ENCODE measurements around the gene SIX2.
"Not testable (repeated sequence)": the region's sequence is repeated elsewhere in the genome, so short reads cannot be mapped to it uniquely, and the experiment has no call there.

SIX2 gene
- long read RNA-seq, donor 1, transcript SIX2-201 (2 exons, 2,205 nt), result major isoform, 21 of 21 reads
- long read RNA-seq, donor 1, partial matches to known transcripts, result 0 of 21 reads
- long read RNA-seq, donor 1, other reads (novel, unspliced or antisense), result 0 of 21 reads
- long read RNA-seq, donor 2, transcript SIX2-201 (2 exons, 2,205 nt), result major isoform, 15 of 15 reads
- long read RNA-seq, donor 2, partial matches to known transcripts, result 0 of 15 reads
- long read RNA-seq, donor 2, other reads (novel, unspliced or antisense), result 0 of 15 reads
- long read RNA-seq, donor 3, partial matches to known transcripts, result 0 of 4 reads
- long read RNA-seq, donor 3, other reads (novel, unspliced or antisense), result 0 of 4 reads
- long read RNA-seq, donor 4, transcript SIX2-201 (2 exons, 2,205 nt), result major isoform, 9 of 9 reads
- long read RNA-seq, donor 4, partial matches to known transcripts, result 0 of 9 reads
- long read RNA-seq, donor 4, other reads (novel, unspliced or antisense), result 0 of 9 reads
- long read RNA-seq, donor 5, transcript SIX2-201 (2 exons, 2,205 nt), result major isoform, 17 of 17 reads
- long read RNA-seq, donor 5, partial matches to known transcripts, result 0 of 17 reads
- long read RNA-seq, donor 5, other reads (novel, unspliced or antisense), result 0 of 17 reads
- long read RNA-seq, donor 6, partial matches to known transcripts, result 0 of 3 reads
- long read RNA-seq, donor 6, other reads (novel, unspliced or antisense), result 0 of 3 reads
- long read RNA-seq, donor 7, transcript SIX2-201 (2 exons, 2,205 nt), result major isoform, 21 of 21 reads
- long read RNA-seq, donor 7, partial matches to known transcripts, result 0 of 21 reads
- long read RNA-seq, donor 7, other reads (novel, unspliced or antisense), result 0 of 21 reads
- long read RNA-seq, donor 8, transcript SIX2-201 (2 exons, 2,205 nt), result major isoform, 9 of 9 reads
- long read RNA-seq, donor 8, partial matches to known transcripts, result 0 of 9 reads
- long read RNA-seq, donor 8, other reads (novel, unspliced or antisense), result 0 of 9 reads

GRCh38 chr2:45009303-45009927 lies at the start of gene SIX2:
Gene SIX2 (minus strand): TSS chr2:45009452. CDS start chr2:45009110, 342 bp downstream.
- DNase-seq, result peak; percentile 86

- DNase-seq, result peak; percentile 12
Observed at GRCh38 chr2:45055162-45055605, 45.9 kb upstream of the SIX2 start.

- DNase-seq, result no peak
Observed at GRCh38 chr2:45053966-45054365, 44.7 kb upstream of the SIX2 start.

GRCh38 chr2:45052388-45052928 lies 43.2 kb upstream of the SIX2 start:
- no peak for DNase-seq

- DNase-seq, result no peak
Observed at GRCh38 chr2:45049569-45050336, 40.5 kb upstream of the SIX2 start.

GRCh38 chr2:45047301-45047700 lies 38.0 kb upstream of the SIX2 start:
- no peak for DNase-seq

GRCh38 chr2:45046786-45047185 lies 37.5 kb upstream of the SIX2 start:
- no peak for DNase-seq

- no peak for DNase-seq
Observed at GRCh38 chr2:45045706-45046105, 36.5 kb upstream of the SIX2 start.

- no peak for DNase-seq
Observed at GRCh38 chr2:45044916-45045315, 35.7 kb upstream of the SIX2 start.

- no peak for DNase-seq
Observed at GRCh38 chr2:45043174-45043573, 33.9 kb upstream of the SIX2 start.

- DNase-seq, result no peak
Observed at GRCh38 chr2:45042401-45042800, 33.1 kb upstream of the SIX2 start.

- no peak for DNase-seq
Observed at GRCh38 chr2:45040786-45041185, 31.5 kb upstream of the SIX2 start.

- not testable (repeated sequence) for DNase-seq
Observed at GRCh38 chr2:45039804-45040203, 30.6 kb upstream of the SIX2 start.

GRCh38 chr2:45038861-45039260 lies 29.6 kb upstream of the SIX2 start:
- not testable (repeated sequence) for DNase-seq

- DNase-seq, result no peak
Observed at GRCh38 chr2:45033302-45033701, 24.1 kb upstream of the SIX2 start.

GRCh38 chr2:45031028-45031427 lies 21.8 kb upstream of the SIX2 start:
- DNase-seq, result no peak

- no peak for DNase-seq
Observed at GRCh38 chr2:45030553-45030952, 21.3 kb upstream of the SIX2 start.

GRCh38 chr2:45029215-45029614 lies 20.0 kb upstream of the SIX2 start:
- no peak for DNase-seq

GRCh38 chr2:45028276-45028675 lies 19.0 kb upstream of the SIX2 start:
- DNase-seq, result no peak

- DNase-seq, result no peak
Observed at GRCh38 chr2:45026924-45027450, 17.7 kb upstream of the SIX2 start.

All from right kidney (tissue), 9 donors.